GM12891 (cell line): ENCODE data around the gene PFDN6.
"Not testable (repeated sequence)": the region's sequence is repeated elsewhere in the genome, so short reads cannot be mapped to it uniquely, and the experiment has no call there.

Experiments
- DNase-seq: peaks from one replicate; pipeline ENCODE4 v3.0.0; 2011; ENCODE audit warnings: low spot score; ENCODE audit not compliant: insufficient read length
- FAIRE-seq: peaks from 2 replicates; lab custom pipeline; 2011; peaks lifted over from hg19 to GRCh38; lab: Jason Lieb, UNC
- PAX5 ChIP-seq: IDR thresholded peaks from 2 replicates; pipeline ENCODE4 v1.6.1; 2011; ENCODE audit warnings: low read length, moderate library complexity, mild to moderate bottlenecking; ENCODE audit not compliant: insufficient read depth, severe bottlenecking
- POLR2A ChIP-seq: IDR thresholded peaks from 2 replicates; pipeline ENCODE4 v1.6.1; 2011; ENCODE audit warnings: low read depth, low read length, control low read depth
- POLR2AphosphoS5 ChIP-seq: IDR thresholded peaks from 2 replicates; pipeline ENCODE4 v1.6.1; 2011; ENCODE audit warnings: low read depth, low read length, control low read depth
- POU2F2 ChIP-seq: IDR thresholded peaks from 2 replicates; pipeline ENCODE4 v1.6.1; 2011; ENCODE audit warnings: low read depth, mild to moderate bottlenecking, control low read depth, low read length, moderate library complexity
- SPI1 ChIP-seq: IDR thresholded peaks from 2 replicates; pipeline ENCODE4 v1.6.1; 2011; ENCODE audit warnings: low read depth, low read length, control low read depth
- TAF1 ChIP-seq: IDR thresholded peaks from 2 replicates; pipeline ENCODE4 v1.6.1; 2011; ENCODE audit warnings: low read depth, low read length, control low read depth

PFDN6 gene

DNA sequence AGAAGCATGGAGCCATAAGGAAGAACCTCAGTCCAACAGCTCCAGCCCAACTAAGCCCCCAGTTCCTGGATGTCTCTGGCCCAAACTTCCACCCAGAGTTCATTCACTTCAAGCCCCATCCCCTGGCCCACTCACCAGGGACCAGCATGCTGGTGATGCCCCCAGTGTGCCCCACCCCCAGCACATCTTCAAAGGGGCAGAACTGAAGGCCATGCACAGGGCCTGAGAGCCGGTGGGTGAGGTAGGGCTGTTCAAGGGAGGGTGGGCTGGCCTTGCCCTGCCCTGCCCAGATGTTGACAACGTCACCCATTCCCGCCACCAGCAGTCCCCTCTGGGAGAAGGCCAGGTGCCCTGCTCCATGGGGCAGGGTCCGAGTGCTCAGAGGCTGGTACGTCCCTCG, 8.9 kb upstream of the PFDN6 start:
- FAIRE-seq (no peak), DNase-seq (no peak)
- TF ChIP-seq SPI1 (no peak), PAX5 (no peak), POU2F2 (no peak), POLR2A (no peak), POLR2AphosphoS5 (no peak), TAF1 (no peak)

DNA sequence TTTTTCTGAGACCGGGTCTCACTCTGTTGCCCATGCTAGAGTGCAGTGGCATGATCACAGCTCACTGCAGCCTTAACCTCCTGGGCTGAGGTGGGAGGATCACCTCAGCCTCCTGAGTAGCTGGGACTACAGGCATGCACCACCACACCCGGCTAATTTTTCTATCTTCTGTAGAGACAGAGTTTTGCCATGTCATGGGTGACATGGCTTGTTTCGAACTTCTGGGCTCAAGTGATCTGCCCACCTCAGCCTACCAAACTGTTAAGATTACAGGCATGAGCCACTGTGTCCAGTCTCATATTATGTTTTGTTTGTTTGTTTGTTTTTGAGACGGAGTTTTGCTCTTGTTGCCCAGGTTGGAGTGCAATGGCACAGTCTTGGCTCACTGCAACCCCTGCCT, 4.2 kb upstream of the PFDN6 start:
- not testable (repeated sequence) for FAIRE-seq

DNA sequence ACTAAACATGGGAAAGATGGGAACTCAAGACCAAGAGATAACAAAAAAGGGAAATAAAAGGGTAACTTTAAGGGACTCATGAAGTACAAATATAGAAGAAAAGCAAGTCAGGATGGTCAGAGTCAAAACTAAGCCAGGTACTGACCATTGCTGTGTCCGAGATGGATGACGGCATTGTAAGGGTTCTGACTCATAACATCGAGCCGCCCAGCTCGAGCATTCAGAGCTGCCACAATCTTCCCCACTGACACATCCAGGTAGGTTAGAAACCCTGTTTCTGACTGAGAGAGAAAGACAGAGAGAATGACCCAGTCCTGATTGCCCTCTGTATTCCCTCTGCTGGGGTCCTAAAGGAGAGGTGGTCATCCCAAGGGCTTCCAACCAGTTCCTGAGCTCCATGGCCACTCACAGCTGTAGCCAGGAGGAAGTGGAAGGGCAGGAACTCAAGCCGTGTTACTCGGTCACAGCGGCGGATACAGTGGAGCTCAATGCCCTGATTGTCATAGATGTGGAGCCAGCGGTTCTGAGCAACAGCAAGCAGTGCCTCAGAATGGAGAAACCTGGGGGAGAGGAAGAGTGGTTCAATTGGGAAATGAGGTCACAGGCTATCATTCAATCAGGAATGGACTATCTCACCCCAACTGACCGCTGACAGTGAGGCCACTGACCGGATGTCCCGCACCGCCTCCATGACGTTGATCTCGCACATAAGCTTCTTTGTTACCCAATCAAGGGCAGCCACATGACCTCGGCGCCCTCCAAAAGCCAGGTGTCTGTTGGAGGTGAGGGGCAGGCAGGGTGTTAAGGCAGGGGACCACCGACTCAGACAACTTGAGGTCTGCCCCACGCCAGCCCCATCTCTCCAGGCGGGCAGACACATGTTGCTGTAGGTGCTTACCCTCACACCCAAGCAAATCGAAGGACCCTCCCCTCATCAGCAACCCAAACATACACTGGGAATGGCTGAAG, 2.2 kb upstream of the PFDN6 start:
- TF ChIP-seq TAF1 (no peak), POLR2AphosphoS5 (no peak), PAX5 (no peak)
- no peak for FAIRE-seq
- no peak for DNase-seq

More for the DNA sequence above, 4.2 kb upstream of the PFDN6 start:
- DNase-seq = not testable (repeated sequence)

DNA sequence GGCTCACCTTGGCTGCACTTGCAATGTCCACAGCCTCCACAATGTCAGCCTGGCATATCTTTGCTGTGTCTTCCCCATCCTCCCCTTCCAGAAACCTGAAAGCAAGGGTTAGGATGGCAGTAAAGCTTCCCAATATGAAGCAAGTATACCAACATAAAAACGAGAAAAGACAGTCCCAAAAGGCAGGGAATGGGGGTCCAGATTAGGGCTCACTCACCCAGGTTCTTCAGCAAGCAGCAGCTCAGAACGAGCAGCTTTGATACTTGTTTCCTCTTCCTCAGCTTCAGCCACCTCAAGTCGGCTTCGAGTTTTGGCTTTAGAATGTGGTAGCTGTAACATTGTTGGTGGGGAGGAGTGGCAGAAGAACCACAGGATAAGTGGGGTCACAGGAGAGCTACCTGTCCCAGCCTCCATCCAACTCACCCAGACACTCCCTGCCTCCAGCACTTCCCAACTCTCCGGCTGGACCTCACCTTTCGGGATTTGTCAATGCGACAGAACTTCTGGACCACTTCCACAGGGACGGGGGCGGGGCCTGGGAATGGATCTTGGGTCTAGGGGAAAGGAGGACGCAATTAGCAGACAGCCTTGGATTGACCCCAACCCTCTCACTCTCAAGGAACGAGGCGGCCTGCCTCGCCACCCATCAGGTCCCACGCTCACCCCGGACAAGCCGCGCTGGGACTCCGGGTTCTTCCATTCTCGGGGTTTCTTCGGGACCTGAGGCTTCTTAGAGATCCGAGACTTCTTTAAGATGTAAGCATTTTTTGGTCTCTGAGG, 1.1 kb upstream of the PFDN6 start:
- TF ChIP-seq POU2F2 (no peak), TAF1 (no peak), PAX5 (no peak), SPI1 (no peak), POLR2AphosphoS5 (no peak), POLR2A (no peak)
- FAIRE-seq = no peak
- no peak for DNase-seq

DNA sequence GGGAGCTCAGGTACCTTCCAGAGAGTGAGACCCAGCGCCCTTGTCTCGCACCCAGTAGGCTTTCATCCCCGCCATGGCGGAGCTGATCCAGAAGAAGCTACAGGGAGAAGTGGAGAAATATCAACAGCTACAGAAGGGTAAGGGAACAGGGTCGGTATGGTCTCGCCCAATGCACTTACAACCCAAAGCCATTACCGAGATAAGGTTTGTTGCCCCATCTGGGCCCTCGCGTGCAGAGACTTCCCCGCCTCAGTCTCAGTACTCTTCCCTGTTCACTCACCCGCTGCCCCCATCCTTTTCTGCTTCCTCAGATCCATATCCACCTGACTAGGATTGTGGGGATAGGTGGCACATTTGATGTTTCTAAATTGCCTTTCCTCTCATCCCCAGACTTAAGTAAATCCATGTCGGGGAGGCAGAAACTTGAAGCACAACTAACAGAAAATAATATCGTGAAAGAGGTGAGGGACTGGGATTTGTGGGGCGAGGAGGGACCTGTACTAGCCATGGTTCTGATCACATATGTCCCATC, 449 bp downstream of the PFDN6 start:
- no peak for FAIRE-seq
- no peak for DNase-seq
- no peak for TF ChIP-seq PAX5
- 0 out of 2 replicates have a peak, but pooled peaks have one; percentile 14 for TF ChIP-seq POLR2AphosphoS5

DNA sequence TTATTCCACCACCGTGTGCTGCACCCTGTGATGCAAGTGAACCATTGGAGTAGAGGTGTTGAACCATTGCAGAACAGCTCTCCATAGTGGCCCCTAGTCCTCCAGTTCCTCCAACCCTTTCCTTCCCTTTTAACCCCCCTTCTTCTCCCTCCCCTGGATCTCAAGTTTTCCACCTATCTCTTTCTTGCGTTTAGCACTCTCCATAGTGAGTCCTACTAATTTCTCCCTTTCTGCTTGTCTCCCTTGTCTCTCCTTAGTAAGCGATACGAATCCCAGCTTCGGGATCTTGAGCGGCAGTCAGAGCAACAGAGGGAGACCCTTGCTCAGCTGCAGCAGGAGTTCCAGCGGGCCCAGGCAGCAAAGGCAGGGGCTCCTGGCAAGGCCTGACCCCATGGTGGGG, 1.1 kb downstream of the PFDN6 start:
- TF ChIP-seq PAX5 (no peak), POU2F2 (no peak)
- DNase-seq (no peak), FAIRE-seq (no peak)

DNA sequence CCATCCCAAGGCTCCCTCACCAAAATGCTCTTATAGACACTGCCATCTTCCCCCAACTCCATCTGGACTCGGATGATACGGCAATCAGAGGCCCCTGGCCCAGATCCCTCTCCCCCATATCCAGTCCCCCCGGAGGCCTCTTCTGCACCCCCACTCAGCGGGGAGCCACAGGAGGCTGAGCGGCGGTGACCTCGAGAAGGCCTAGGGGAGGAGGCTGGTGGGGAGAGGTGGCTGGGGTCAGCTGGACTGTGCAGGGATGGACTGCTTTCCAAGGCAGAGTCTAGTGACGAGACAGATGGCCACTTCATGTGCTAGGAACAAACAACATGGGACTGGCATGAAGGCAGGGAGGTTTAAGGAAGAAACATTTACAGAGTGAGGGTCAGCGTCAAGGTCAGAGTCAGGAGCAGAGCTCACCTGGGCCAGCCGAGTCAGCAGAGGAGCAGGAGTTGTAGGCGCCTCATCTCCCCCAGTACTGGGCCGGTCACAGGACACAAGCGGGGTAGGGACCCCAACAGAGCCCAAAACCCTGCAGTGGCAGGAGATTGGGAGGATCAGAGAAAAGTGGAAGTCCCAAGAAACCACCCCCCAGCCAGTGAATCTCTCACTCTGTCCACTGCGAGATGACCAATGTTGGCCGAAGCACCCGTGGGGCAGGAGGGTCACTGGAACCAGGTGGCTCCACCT, 3.7 kb downstream of the PFDN6 start:
- no peak for FAIRE-seq
- TF ChIP-seq SPI1 = no peak
- no peak for TF ChIP-seq POU2F2
- TF ChIP-seq TAF1 = no peak
- no peak for TF ChIP-seq POLR2AphosphoS5
- no peak for TF ChIP-seq POLR2A
- TF ChIP-seq PAX5 = no peak
- DNase-seq = no peak

DNA sequence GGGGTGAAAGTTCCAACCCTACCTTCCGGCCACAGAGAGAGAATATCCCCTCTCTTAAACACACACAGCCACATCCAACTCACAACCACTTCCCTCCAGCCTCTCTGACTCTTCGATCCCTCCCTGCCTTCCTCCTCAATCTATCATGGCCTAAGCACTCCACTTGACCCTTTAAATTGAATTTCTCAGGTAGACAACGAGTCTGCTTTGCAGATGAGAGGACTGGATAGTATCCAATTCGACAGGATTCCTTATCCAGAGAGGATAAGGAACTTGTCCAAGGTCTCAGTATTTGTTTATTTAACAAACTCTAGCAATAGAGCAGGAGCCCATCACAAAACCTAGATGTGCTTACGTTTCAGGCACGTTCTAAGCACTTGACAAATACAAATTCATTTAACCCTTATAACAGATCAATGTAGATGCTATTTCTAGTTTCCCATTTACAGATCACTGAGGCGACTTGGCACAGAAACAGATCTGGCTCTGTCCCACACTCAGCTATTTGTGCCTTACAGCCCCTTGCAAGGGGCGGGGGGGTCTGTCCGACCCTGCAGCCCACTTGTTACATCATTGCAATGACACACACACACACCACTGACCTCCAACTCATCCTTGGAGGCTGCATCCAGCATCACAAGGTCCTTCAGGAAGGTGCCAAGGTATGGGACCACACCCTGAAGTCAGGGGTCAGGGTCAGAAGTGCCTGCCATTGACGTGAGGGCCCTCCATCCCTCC, 4.9 kb downstream of the PFDN6 start:
- FAIRE-seq (no peak), DNase-seq (no peak)
- TF ChIP-seq POLR2A (no peak), SPI1 (no peak), TAF1 (no peak), POU2F2 (no peak)
